ENCODE measurements around the gene EDIL3.

Gene EDIL3

GRCh38 chr5:84384604-84385575, at the start of gene EDIL3:
TSS of gene EDIL3 (minus strand) at chr5:84384880. CDS start at chr5:84384374, 506 bp downstream.
- no peak for DNase-seq

DNA sequence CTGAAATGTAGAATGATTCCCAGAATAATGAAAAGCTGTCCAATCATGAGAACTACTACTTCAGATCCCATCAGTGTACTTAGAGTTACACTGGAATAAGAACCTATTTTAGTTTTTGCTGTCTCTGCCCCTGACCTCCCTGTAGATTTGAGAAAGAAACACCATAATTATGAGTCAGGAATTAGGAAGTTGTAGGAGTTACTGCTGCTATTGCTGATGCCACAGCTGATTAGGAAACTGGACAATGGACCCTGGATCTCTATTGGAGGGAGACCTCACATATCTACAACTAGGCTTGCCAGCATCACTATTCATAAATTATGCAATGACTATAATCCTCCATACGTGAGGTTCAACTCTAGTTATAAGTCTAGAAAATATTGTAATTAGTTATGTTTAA, 48.8 kb upstream of the EDIL3 start:
- DNase-seq, result no peak

- no peak for DNase-seq
These were observed 46.4 kb upstream of the EDIL3 start for GRCh38 chr5:84430863-84431663.

GRCh38 chr5:84430079-84430478, 45.4 kb upstream of the EDIL3 start:
- no peak for DNase-seq

- DNase-seq, result no peak
These were observed 40.7 kb upstream of the EDIL3 start for GRCh38 chr5:84425365-84425881.

DNA sequence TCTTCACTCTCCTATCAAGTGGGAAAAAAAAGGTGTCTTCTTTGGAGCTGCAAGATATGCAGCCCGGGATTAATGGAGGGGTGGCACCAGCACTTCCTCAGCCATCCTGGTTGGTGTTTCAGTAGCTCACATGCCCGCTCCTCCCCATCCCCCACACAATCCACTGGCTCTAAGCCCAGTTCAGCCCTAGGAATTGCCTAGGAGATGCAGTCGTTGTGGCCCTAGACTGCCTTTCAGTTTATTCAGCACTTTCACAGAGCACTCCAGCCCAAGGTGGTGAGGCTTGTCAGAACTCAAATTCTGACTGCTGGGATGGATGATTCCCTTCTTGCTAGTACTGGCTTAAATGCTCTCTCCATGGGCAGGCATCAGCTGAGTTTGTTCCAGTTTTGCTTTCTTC, 35.1 kb upstream of the EDIL3 start:
- DNase-seq, result no peak

- no peak for DNase-seq
These were observed 27.3 kb upstream of the EDIL3 start for GRCh38 chr5:84411832-84412605.

GRCh38 chr5:84406111-84406510, 21.4 kb upstream of the EDIL3 start:
- no peak for DNase-seq

GRCh38 chr5:84403773-84404172, 19.1 kb upstream of the EDIL3 start:
- no peak for DNase-seq

DNA sequence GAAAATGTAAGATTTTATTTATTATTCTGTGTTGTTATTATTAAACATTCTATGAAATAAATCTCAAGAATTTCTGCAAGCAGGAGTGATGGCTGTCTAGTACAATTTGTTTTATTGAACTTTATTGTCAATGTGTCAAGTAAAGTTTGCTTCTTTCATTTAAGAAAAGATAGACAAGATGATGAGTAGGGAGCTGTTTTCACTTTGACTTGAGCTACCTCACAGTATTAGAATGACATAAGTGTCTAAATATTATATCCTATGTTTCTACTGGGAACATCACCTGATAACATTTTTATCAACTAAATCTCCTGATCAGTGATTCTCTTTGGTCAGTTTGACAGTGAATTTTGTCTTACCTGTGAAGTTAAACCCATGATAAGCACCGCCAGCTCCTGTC, 12.7 kb upstream of the EDIL3 start:
- no peak for DNase-seq

DNA sequence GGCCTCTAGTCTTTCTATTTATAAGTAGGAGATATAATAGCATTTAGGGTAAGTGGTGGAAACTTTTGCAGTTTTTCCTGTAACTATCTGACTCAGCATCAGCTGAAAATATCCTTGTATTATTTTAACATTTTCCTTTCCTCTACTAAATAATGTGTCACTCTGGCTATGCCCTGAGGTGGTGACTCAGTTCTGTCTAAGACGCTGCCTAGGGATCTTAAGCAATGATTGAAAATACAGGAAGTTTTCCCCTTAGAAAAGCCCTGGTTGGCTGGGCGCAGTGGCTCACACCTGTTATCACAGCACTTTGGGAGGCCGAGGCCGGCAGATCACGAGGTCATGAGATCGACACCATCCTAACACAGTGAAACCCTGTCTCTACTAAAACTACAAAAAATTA, 9.3 kb upstream of the EDIL3 start:
- no peak for DNase-seq

DNA sequence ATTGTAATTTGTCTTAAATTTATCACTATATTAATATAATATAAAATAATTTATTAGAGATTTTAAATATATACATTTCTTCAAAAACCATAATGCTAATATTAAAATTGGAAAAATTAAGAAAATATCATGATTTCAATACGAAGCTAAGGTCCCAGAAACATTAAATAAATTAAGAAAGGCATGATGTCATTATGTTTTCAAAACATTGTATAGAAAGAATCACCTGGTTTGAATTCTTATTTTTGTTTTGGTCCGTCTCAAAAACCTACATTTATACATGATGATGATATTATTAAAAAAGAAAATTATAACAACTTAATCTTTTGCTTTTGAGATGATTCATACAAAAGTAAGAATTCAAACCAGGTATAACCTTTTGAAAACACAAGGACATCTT, 8.2 kb upstream of the EDIL3 start:
- DNase-seq, result no peak

GRCh38 chr5:84385705-84386104, 1.0 kb upstream of the EDIL3 start:
- DNase-seq, result no peak

- no peak for DNase-seq
These were observed 670 bp downstream of the EDIL3 start for GRCh38 chr5:84383816-84384603.

GRCh38 chr5:84383296-84383815, 1.3 kb downstream of the EDIL3 start:
- DNase-seq, result no peak

DNA sequence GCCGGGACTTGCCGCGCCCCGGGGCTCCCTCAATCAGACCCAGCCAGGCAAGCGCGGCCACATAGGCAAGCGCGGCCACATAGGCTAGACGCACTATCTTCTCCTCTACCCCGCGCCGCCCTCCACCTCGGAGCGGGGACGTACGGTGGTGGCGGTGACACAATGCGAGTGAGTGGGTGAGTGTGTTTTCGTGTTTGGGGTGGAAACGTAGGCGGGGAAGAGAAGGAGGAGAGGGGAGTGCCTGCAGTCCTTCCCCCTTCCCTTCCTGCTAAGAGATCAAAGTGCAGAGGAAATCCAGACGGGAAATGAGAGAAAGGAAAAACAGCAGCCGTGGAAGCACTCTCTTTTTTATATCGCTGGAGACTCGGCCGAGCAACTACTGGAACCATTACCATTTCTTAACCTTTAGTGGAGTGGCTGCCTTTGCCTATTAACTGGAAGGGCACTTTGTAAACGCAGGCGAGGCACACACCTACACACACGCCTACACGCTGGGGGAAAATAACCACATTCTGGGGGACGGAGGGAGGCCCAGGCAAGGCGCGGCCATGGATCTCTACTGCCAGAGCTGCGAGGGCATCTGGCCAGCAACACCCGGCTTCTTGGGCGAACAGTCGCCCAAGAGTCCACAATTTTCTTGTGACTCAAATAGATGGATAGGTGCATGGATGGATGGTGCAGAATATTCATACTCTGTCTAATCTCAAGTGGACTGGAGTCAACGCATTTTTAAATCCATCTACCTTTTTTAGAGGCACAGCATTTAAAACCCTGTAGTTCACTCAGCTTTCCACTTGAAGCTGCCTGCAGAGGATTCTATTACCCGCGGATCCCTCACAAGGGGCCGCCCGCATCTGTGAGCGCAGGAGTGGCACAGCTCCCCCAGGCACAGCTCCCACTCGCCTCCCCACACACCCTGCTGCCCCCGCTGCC, 2.1 kb downstream of the EDIL3 start:
- no peak for DNase-seq

GRCh38 chr5:84381502-84382362, 2.9 kb downstream of the EDIL3 start:
- DNase-seq, result no peak

DNA sequence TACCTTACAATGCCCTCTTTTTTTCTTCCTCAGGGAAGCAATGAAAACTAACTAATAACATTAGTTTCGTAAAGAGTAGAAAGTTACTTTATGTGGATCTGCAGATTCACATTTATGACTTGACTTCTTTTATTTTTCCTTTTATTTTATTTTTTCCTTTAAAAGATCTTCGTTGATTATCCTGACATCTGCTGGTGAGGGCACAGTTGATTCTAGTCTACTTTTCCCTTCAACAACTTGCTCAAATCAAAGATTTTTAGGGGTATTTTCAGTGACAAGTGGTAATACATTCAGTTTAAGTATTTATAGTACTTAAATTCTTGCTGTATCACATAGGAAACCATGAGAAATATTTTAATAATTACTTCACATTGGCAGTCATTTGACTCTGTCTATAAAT, 4.9 kb downstream of the EDIL3 start:
- no peak for DNase-seq

DNA sequence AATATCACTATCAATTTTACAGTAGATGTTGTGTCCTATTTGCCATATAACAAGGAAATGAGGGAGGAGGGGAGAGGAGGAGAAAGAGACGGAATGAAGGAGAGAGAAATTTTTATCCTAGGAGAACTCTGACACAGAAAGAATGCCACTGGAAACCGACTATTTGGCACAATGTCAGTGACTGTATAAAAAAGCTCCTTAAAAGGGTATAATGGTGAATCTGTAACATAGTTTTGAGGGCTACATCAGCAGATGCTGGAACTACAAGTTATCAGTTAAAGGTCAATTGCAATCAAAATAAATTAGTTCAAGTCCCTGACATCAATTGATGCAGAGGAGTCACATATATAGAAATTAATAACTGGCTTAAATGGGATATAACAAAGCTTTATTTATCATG, 5.7 kb downstream of the EDIL3 start:
- no peak for DNase-seq

DNA sequence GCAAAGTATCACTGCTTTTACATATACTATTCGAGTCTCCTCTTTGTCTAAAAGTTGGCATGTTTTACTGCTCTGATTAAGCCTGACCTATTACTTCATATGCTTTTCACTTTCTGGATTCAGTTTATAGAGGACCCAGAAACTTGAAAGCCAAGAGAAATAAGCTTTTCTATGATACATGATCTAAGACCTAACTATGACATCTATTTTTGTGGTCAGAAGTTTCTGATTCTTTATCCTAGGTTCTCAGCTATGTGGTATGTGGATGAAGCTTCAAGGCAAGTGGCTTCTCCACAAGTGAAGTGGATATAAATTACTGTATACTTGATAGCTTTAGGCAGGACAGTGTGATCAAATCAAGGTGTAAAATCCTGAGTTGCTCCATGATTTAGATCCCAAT, 6.3 kb downstream of the EDIL3 start:
- DNase-seq, result no peak

Data from cortex of kidney (tissue), 1 donor.